ENCODE measurements around the gene TRIML1. TPM values are rescaled to one million over a fixed set of nuclear protein-coding genes. Genes with fewer than 3 reads are reported as not detected.

TRIML1 gene
- total RNA-seq, 2 donors from 2014 or later: not detected

Other genes with a start within 250 kb of the TRIML1 start
- not detected for gene ZFP42, start 143.7 kb upstream of the TRIML1 start, total RNA-seq
- gene TRIML2, start 29.8 kb upstream of the TRIML1 start, total RNA-seq: not detected